Mononuclear cell (primary cell): ENCODE results near the gene HIF1A. TPM values are rescaled to one million over a fixed set of nuclear protein-coding genes. Genes with fewer than 3 reads are reported as not detected.

Source experiments
- H3K27me3 ChIP-seq: 2 replicates; pipeline ENCODE4 v1.6.0; 2011; ENCODE audit warnings: low read length, control low read depth; ENCODE audit not compliant: insufficient read depth
- H3K4me1 ChIP-seq: 2 replicates; pipeline ENCODE4 v1.5.1; 2011; ENCODE audit warnings: mild to moderate bottlenecking, low read length, control low read depth; ENCODE audit not compliant: insufficient read depth
- H3K4me3 ChIP-seq: 2 replicates; pipeline ENCODE4 v1.5.1; 2011; ENCODE audit warnings: mild to moderate bottlenecking, low read length, moderate library complexity
- H3K9me3 ChIP-seq: 2 replicates; pipeline ENCODE4 v1.5.1; 2011; ENCODE audit warnings: low read depth, mild to moderate bottlenecking, control low read depth, low read length
- total RNA-seq: library from RNA; depleted of rRNA; stranded (reverse); fragments of >200 nt; gene quantifications from one replicate; pipeline ENCODE4 v1.2.3, GENCODE V29; 2012

Gene HIF1A
- total RNA-seq, 1 donor: 972 TPM

DNA sequence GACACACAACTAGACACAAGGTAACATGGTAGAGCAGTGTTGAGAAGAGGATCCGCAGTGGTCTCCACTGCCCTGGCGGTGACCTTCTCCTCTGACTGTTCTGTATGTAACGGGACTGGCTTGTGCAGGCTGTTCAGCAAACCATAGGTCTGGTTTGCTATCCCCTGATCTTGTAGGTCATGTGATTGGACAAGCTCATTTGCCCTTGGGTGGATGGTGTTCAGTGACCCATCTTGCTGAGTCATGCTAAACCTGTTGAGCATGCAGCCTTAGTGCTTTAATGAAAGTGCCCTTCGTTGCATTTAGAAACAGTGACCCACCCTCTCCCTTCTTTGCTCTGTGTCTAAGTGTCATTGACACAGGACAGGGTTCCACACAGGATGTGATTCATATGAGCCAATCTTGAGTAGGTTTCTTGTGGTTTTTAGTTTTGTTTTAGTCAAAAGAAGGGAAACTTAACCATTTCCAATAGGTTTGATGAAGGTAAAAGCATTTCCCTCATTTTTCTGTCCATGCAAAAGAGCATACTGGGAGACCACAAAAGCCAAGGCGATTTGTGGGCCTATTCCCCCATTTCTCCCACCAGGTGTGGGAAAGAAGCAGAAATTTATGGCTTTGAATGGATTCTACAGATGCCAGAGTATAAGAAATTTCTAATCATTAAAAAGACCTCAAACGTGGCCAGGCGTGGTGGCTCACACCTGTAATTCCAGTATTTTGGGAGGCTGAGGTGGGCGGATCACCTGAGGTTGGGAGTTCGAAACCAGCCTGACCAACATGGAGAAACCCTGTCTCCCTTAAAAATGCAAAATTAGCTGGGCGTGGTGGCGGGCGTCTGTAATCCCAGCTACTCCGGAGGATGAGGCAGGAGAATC lies 32.6 kb upstream of the HIF1A start:
- Histone ChIP-seq H3K27me3 (no peaks in the 10 kb centered on the region), H3K4me3 (no peak overlapping the region), H3K9me3 (no peaks in the 10 kb centered on the region), H3K4me1 (peaks cover 67% of the 10 kb centered on the region)

- Histone ChIP-seq H3K27me3 (no peaks in the 10 kb centered on the region), H3K4me3 (no peak overlapping the region), H3K4me1 (peaks cover 75% of the 10 kb centered on the region), H3K9me3 (no peaks in the 10 kb centered on the region)
Measured at GRCh38 chr14:61663312-61663979, 31.9 kb upstream of the HIF1A start.

GRCh38 chr14:61668282-61668681 lies 27.0 kb upstream of the HIF1A start:
- Histone ChIP-seq H3K4me3 (no peak overlapping the region), H3K27me3 (no peaks in the 10 kb centered on the region), H3K9me3 (no peaks in the 10 kb centered on the region), H3K4me1 (peaks cover 60% of the 10 kb centered on the region)

- H3K27me3 ChIP-seq: no peaks in the 10 kb centered on the region
- no peak overlapping the region for H3K4me3 ChIP-seq
- peaks cover 48% of the 10 kb centered on the region for H3K4me1 ChIP-seq
- no peaks in the 10 kb centered on the region for H3K9me3 ChIP-seq
Measured at GRCh38 chr14:61670576-61670975, 24.7 kb upstream of the HIF1A start.

GRCh38 chr14:61671082-61671481 lies 24.2 kb upstream of the HIF1A start:
- H3K9me3 ChIP-seq: no peaks in the 10 kb centered on the region
- H3K4me3 ChIP-seq: no peak overlapping the region
- H3K27me3 ChIP-seq: no peaks in the 10 kb centered on the region
- H3K4me1 ChIP-seq: peaks cover 48% of the 10 kb centered on the region

DNA sequence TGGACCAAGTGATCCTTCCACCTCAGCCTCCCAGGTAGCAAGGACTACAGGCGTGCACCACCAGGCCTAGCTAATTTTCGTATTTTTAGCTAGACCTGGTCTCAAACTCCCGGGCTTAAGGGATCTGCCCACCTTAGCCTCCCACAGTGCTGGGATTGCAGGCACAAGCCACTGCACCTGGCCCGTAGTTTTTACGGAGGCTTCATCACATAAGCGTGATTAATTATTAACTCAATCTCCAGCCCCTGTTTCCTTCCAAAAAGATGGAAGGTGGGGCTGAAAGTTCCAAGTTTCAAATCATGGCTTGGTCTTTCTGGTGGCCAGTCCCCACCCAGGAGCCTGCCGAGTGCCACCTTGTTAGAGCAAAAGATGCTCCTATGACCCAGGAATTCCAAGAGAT lies 22.5 kb upstream of the HIF1A start:
- H3K4me3 ChIP-seq: no peak overlapping the region
- no peaks in the 10 kb centered on the region for H3K9me3 ChIP-seq
- peaks cover 48% of the 10 kb centered on the region for H3K4me1 ChIP-seq
- no peaks in the 10 kb centered on the region for H3K27me3 ChIP-seq

- H3K27me3 ChIP-seq: no peaks in the 10 kb centered on the region
- H3K4me3 ChIP-seq: no peak overlapping the region
- H3K4me1 ChIP-seq: peaks cover 42% of the 10 kb centered on the region
- no peaks in the 10 kb centered on the region for H3K9me3 ChIP-seq
Measured at GRCh38 chr14:61673305-61673704, 22.0 kb upstream of the HIF1A start.

DNA sequence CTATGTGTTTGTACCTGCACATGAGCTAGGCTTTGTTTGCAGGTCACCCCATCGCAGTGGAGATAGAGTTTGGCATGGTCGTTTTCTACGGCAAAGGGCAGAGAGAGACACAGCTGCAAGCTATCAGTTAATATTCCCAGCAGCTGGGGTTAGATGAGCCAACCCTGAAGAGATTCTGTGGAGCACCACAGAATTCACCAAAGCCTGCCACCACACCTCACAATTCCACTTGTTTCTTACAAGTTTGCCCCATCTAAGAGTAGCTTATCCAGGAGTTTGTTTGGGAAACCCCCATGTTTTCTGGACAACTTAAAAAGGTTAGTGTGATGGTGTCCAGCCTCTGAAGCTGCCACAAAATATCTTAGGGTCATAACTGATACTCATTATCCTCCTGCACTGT lies 20.0 kb upstream of the HIF1A start:
- no peaks in the 10 kb centered on the region for H3K9me3 ChIP-seq
- H3K4me1 ChIP-seq: peaks cover 32% of the 10 kb centered on the region
- no peaks in the 10 kb centered on the region for H3K27me3 ChIP-seq
- no peak overlapping the region for H3K4me3 ChIP-seq

- peaks cover 15% of the 10 kb centered on the region for H3K4me1 ChIP-seq
- no peak overlapping the region for H3K4me3 ChIP-seq
- no peaks in the 10 kb centered on the region for H3K9me3 ChIP-seq
- H3K27me3 ChIP-seq: no peaks in the 10 kb centered on the region
Measured at GRCh38 chr14:61677479-61677878, 17.8 kb upstream of the HIF1A start.

DNA sequence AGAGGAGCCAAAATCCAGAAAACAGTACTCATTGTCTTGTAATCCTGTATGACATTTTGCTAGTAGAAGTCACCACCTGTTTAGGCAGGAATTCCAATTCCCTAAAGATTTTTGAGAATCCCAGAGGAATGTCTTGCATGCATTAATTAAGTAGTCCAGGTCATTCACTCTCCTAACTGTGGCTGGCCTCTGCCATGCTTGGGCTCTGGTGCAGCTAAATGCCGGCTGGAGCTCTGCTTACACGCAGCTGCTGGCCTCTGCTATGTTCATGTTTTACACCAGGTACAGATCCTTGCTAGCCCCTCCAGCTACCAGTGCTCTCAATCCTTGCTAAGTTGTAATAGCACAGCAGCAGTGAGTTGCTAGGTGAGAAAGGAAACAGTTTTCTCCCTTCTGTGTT lies 16.3 kb upstream of the HIF1A start:
- Histone ChIP-seq H3K4me1 (peaks cover 11% of the 10 kb centered on the region), H3K4me3 (no peak overlapping the region), H3K27me3 (no peaks in the 10 kb centered on the region)

GRCh38 chr14:61681413-61681812 lies 13.9 kb upstream of the HIF1A start:
- no peaks in the 10 kb centered on the region for H3K27me3 ChIP-seq
- H3K4me1 ChIP-seq: peaks cover 8% of the 10 kb centered on the region
- H3K9me3 ChIP-seq: no peaks in the 10 kb centered on the region
- H3K4me3 ChIP-seq: no peak overlapping the region

More for the DNA sequence above, 16.3 kb upstream of the HIF1A start:
- no peaks in the 10 kb centered on the region for H3K9me3 ChIP-seq

GRCh38 chr14:61683108-61683507 lies 12.2 kb upstream of the HIF1A start:
- no peaks in the 10 kb centered on the region for H3K27me3 ChIP-seq
- H3K4me3 ChIP-seq: no peak overlapping the region
- no peaks in the 10 kb centered on the region for H3K9me3 ChIP-seq
- H3K4me1 ChIP-seq: no peaks in the 10 kb centered on the region

DNA sequence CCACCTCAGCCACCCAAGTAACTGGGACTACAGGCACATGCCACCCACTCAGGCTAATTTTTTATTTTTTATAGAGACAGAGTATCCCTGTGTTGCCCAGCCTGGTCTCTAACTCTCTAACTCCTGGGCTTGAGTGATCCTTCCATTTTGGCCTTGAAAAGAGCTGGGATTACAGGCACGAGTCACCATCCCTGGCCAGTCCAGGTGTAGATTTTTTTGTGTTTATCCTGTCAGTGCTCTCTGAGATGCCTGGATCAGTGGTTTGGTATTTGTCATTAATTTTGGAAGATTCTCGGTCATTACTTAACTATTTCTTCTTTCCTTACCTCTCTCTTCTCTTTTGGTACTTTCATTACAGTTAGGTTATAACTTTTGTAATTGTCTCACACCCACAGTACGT lies 5.3 kb upstream of the HIF1A start:
- Histone ChIP-seq H3K4me1 (peaks cover 9% of the 10 kb centered on the region), H3K4me3 (no peak overlapping the region), H3K9me3 (no peaks in the 10 kb centered on the region), H3K27me3 (no peaks in the 10 kb centered on the region)

GRCh38 chr14:61690982-61691381 lies 4.3 kb upstream of the HIF1A start:
- Histone ChIP-seq H3K4me3 (no peak overlapping the region), H3K9me3 (no peaks in the 10 kb centered on the region), H3K4me1 (peaks cover 9% of the 10 kb centered on the region), H3K27me3 (no peaks in the 10 kb centered on the region)

GRCh38 chr14:61691495-61691894 lies 3.8 kb upstream of the HIF1A start:
- Histone ChIP-seq H3K4me3 (no peak overlapping the region), H3K27me3 (no peaks in the 10 kb centered on the region), H3K9me3 (no peaks in the 10 kb centered on the region), H3K4me1 (peaks cover 9% of the 10 kb centered on the region)

GRCh38 chr14:61694039-61694438 lies 1.3 kb upstream of the HIF1A start:
- H3K9me3 ChIP-seq: no peaks in the 10 kb centered on the region
- H3K4me3 ChIP-seq: no peak overlapping the region
- no peaks in the 10 kb centered on the region for H3K27me3 ChIP-seq
- H3K4me1 ChIP-seq: peaks cover 18% of the 10 kb centered on the region
